Lung microvascular endothelial cell (primary cell): ENCODE data around the gene GRIP1. TPM values are rescaled to one million over a fixed set of nuclear protein-coding genes. Genes with fewer than 3 reads are reported as not detected.

Source experiments
- DNase-seq, 2 donors: peaks; one replicate each; pipeline versions ENCODE4 v3.0.0 to v3.0.0-alpha.2; 2010; ENCODE audit warnings: low read depth in 2 of 2
- total RNA-seq: library from RNA; depleted of rRNA; stranded (reverse); fragments of >200 nt; gene quantifications from 2 replicates; pipeline ENCODE4 v1.2.1, GENCODE V29; 2014

Gene GRIP1, protein sequence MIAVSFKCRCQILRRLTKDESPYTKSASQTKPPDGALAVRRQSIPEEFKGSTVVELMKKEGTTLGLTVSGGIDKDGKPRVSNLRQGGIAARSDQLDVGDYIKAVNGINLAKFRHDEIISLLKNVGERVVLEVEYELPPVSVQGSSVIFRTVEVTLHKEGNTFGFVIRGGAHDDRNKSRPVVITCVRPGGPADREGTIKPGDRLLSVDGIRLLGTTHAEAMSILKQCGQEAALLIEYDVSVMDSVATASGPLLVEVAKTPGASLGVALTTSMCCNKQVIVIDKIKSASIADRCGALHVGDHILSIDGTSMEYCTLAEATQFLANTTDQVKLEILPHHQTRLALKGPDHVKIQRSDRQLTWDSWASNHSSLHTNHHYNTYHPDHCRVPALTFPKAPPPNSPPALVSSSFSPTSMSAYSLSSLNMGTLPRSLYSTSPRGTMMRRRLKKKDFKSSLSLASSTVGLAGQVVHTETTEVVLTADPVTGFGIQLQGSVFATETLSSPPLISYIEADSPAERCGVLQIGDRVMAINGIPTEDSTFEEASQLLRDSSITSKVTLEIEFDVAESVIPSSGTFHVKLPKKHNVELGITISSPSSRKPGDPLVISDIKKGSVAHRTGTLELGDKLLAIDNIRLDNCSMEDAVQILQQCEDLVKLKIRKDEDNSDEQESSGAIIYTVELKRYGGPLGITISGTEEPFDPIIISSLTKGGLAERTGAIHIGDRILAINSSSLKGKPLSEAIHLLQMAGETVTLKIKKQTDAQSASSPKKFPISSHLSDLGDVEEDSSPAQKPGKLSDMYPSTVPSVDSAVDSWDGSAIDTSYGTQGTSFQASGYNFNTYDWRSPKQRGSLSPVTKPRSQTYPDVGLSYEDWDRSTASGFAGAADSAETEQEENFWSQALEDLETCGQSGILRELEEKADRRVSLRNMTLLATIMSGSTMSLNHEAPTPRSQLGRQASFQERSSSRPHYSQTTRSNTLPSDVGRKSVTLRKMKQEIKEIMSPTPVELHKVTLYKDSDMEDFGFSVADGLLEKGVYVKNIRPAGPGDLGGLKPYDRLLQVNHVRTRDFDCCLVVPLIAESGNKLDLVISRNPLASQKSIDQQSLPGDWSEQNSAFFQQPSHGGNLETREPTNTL
- 0.20 TPM in 1 of 2 replicates, not detected in the other for total RNA-seq

DNA sequence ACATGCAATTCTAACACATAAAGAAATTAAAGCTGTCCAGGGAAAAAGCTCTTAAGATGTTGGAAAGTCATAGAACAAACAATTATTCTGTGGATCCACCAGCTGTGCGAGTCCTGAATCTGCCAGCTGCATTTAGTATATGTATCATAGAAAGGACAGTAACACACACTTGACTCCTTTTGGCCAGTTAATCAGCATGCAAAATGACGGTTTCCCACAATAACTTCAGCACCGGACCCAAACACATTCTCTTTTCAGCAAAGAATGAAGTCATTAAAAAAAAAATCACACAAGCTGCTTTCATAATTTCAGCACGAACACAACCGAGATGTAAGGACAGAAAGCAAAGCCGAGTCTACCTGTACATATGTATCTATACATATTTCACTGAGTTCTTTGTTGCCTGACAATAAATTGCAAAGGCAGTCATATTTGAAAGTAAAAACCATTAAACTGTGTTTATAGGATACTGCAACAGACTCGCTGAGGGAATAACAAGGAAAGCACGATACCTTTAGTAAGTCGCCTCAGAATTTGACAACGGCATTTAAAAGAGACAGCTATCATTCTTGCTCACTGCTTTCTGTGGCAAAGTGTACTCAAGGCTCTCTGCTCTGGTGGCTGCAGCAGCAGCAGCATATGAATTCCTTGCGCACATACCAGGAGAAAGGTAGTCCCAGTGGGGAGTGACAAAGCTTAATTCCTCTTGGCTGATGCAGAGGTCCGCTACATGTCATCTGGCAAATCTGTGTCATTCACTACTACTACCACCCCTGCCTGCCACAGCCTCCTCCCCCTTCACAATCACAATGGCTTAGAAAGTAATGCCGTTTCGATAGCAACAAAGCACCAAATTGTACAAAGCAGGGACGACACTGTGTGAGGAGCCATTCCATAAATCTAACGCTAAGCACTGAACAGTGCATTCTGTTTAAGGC is at the start of gene GRIP1:
Gene GRIP1, minus strand, starts transcription at position 739 of the 938 bp plus-strand sequence. Its CDS starts 172 bp downstream, at position 567.
- no peak for DNase-seq

DNA sequence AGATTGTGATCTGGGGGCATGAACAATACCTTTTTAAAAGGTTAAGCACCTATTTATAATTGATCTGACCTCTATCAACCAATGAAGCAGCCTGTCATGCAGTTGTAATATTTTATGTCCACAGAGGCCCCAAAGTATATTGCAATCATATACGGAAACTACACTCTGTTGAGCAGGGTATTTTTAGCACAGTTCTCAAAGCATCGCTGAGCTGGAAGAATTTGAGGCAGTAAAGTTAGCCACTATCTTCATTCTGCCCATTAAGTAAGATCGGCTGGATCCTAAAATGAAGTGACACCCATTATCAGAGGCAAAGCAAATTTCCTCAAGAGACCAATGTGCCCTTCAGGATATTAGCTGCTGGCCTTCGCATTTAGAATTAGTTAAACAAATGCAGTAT is 47.7 kb upstream of the GRIP1 start:
- DNase-seq = no peak

DNA sequence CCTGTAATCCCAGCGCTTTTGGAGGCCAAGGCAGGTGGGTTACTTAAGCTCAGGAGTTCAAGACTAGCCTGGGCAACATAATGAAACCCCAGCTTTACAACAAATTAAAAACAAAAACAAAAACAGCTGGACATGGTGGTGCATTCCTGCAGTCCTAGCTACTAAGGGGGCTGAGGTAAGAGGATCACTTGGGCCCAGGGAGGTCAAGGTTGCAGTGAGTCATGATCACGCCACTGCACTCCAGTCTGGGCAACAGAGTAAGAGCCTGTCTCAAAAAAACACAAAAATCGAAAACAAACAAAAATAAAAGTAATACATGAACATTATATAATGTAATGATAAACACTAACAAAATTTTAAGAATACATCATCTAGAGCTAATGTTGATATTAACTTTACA is 46.2 kb upstream of the GRIP1 start:
- no peak for DNase-seq

DNA sequence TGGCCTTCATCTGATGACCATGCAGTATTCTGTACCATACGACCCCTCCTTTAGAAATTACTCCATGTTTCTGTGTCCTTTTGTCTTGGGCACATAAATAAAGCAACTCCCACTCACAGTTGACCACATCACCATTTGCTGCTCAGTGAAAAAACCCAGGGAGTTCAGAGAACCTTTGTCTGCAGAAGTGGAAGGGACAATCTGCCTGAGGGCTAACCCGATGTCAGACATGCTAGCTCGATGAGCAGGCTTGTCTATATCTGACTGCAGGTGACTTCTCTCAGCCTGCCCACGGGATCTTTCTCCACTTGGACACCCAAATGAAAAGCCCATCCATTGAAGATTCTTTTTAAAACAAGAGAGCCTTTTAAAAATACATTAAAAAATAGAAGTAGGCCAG is 45.7 kb upstream of the GRIP1 start:
- DNase-seq = no peak

DNA sequence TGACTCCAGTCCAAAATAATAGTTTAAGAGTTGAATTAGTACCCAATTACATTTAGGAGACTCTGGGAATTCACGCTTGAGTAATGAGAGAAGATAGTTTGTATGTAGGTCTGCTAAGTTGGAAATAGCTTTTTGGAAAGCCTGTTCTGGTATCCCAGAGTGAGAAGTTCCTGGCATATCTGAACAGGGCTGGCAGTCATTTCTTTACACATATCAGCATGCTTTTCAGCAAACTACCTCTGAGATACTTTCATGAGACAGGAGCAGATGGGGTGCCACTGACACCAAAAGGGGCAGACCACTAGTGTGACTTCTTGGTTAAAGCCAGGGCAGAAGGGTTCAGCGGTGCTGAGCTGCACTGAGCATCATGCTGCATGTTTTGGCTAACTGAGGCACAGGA is 45.1 kb upstream of the GRIP1 start:
- DNase-seq = no peak

DNA sequence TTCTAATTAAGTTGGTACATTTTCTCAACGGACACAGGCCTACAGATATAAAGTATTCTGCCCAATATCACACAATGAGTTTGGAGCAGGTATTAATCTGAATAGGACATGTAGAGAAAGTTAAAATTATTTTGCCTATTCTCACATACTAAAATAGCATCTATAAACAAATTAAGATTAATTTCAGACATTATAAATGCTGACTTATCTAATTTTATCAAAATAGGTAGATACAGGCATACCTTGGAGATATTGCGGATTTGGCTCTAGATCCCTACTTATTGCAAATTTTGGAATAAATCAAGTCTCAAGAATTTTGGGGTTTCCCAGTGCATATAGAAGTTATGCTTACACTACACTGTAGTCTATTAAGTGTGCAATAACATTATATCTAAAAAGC is 41.0 kb upstream of the GRIP1 start:
- DNase-seq = no peak

DNA sequence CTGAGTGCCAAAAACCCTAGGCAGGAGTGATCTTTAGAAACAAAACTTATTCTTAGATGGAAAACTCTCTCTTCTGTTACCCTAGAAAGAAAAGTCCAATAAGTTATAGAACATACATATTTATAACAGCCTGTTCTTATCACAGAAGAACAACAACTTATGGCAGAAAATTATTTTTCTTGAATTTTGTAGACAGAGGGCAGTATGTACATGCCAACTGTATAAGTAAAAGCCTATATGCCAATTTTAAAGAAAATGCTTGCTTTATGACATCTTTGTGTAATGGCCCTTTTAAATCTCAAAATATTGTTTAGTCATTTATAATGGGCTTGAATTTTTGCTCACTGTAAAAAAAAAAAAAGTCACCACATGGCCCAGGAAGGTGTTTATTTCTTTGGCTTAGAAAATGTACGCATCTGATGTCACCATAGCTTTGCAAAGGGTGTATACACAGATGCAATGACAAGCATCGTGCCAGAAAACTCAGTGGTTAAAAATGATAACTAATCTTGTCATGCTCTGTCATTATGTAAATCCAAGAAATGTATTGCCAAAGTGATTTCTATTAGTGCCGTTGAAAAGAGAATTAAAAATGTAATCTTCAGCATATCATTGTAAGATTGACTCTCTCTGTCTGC is 38.3 kb upstream of the GRIP1 start:
- DNase-seq = no peak

DNA sequence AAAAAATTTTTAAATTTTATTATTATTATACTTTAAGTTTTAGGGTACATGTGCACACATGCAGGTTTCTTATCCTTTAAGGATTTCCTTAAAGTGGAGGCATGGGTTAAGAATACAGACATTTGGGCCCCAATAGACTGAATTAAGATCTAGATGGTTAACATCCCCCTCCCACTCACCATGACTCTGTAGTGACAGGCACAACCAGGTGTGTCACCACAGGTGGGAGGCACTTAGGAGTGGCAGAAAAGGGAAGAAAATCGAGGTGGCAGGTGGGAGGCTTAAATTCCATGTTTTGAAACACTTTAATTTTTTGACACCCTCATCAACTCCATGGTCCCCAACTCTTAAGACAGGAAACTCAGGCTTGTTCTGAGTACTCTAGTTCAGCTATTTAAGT is 37.6 kb upstream of the GRIP1 start:
- DNase-seq = no peak

DNA sequence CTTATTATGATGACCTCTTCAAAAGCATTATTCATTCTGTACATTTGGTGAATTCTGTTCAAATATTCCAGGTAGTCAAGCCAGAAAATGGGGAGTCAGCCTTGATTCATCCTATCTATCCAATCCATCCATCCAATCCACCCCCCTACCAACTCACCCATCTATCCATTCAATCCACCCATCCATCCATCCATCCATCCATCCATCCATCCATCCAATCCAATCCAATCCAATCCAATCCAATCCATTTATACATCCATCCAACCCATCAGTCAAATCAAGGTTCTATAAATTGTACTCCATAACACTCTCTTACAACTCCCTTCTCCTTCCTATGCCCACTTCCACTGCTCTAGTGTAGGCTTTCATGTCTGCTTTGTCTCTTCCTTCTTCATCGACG is 35.8 kb upstream of the GRIP1 start:
- no peak for DNase-seq

DNA sequence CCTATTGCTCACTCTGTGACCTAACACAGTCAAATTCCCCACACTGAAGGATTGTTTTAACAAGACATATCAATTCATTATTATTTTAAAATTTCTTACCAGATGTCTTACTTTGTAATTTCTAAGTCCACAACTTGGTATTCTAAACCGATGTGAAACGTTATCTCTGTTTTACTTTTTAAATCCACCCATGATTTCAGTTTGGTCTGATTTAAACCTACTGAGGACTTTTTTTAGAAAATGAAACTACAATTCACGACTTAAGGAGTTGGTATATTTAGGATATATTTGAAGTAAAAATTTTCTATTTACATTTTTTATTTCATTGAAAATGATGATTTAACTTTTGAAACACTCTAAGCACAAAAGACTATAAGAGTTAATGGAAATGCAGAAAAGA is 35.1 kb upstream of the GRIP1 start:
- DNase-seq = no peak

DNA sequence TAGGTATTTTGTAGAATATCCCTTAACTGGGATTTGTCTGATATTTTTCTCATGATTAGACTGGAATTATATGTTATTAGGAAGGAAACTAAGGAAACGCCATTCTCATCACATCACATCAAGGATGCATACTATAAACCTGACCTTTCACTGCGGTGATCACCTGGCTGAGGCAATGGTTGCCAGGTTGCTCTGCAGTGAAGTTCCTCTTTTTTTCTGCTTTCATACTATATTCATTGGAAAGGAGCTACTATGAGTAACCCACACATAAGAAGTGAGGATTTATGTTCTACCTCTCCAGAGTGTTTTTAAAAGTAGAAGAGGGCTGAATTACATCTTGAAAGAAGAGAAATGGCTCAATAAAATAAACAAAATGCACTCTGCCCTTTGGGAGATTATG is 31.0 kb upstream of the GRIP1 start:
- DNase-seq = no peak

DNA sequence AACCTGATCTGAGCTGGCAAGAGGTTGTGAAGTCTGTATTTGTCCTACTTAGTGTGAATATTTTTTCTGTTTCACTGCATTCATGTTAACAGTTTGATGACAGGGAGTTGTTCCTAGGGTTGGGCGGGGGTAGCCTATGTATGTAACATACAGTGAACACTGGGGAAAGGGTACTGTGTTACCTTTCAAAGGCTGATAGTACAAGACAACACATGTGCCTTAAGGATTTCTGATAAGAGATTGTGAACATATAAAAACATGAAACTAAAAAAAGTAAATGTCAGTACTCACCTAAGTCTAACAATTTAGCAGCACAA is 30.5 kb upstream of the GRIP1 start:
- no peak for DNase-seq

DNA sequence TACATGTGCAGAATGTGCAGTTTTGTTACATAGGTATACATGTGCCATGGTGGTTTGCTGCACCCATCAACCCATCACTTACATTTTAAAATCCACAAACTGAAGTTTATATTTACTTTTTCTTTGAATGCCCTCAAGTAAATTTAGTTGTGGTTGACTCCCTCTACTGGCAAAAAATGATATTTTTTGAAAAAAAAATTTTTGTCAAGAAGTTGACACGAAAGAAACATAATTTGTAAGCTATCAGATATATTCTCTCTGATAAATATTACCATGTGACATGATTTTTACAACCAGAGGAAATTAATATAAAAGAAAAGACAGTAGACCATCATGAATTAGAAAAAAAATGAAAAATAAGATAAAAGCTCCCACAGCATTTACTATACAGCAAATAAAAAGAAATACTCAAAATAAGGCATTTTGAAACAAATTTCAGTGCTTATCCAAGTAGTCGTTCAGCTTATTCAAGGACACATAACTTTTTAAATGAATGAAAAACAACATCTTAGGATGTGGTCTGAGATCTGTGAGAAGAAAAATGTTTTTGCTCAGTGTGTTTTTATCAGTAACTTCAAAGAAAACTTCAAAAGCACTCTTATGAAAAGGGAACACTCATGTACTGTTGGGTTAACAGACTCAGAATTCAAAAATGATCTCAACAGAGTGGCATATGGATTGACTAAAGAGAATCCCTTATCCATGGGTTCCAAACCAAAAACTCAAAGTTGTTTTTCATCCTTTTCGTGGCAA is 30.0 kb upstream of the GRIP1 start:
- peak; percentile 18 to 19 for DNase-seq

DNA sequence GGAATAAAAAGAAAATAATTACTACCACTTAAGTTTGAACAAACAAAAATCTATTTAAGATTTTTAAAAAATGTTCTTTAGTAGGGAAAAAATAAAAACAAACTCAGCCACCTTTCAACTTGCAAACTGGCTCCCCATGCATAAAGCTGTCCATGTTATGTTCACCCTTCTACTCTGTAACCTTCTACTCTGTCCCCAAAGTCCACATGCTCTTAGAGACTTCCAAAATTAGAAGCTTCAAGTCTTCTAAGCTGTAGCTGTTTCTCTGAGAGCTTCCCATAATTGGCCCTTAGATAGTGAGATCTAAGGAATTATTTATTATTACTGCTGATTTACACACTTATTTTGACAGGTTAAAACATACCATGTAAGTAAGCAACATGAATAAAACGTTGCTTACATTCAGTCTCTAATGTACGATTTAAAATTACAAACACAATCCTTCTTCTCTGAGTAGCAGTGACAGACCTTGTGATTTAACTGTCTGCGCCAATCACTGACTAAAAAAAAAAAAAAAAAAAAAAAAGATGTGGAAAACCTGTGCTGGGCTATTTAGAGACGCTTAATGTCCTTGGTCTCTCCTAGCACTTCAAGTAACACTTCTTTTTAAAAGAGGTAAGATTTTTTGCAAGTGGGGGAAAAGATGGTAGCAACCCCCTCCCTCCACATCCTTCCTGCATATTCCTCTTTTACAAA is 28.3 kb upstream of the GRIP1 start:
- DNase-seq = no peak

DNA sequence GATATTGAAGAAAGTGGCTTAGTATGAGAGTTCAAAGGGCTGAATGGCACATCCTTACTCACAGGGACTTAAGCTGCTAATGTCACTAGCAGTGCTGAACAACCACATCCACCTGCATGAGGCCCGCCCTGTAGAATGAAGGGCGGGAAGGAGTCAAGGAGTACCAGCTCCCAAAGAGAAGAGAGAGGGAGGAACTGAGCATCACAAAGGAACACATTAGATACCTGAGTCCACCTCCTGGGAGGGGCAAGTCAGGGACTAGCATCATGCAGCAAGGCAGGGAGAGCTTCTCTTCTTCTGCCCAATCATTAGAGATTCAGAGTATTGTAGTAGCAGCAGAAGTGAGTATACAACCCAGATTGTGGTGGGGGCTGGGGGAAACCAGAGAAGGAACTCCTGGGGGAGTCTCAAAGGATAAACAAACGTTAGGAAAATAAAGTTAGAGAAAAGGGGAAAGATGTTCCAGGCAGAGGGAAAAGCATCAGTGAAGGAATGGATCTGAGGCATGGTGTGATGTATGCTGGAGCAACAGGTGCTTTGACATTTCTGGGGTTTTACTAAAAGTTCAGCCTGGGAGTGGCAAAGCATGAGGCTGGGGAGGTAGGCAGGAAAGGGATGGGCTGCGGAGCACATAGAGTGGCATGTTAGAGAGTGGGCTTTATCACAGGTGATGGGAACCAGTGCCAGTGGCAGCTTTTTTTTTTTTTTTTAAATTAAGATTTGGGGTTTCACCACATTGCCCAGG is 21.0 kb upstream of the GRIP1 start:
- no peak for DNase-seq

DNA sequence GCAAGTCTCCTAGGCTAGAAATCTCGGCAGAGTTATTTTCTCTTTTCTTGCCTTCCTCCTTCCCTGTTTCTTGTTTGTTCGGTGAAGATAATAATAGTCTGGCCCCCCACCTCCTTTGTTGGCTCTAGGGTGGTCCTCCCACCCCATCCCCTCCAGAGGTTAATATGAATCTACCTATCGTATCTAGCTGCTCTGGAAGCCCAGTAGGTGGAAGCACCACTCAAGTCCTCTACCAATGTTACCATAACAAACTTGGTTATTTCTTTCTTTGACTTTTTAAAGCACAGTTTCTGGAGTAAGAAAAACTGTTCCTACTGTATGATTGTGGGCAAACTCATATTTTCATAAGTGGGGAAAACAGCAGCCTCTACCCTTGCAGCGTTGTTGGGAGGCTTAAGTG is 19.7 kb upstream of the GRIP1 start:
- DNase-seq = no peak

DNA sequence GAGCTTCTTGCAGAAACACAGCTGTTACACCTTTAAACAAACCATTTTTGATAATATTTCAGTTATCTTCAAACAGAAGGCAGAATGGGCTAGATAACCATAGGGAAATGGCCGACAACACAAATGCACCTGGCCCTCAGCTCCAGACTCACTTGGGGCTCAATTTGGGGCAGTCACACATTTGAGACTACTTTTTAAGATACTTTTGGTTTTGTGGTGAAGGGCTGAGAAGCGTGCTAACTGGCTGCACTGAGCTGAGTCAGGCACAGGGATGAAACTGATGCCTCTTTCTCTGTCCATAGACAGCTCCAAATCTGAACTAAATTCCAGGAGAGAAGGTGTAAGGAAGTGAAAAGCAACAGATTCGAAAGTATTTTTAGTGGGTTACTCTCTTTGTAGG is 18.5 kb upstream of the GRIP1 start:
- DNase-seq = no peak
